T-helper 17 cell (primary cell): ENCODE data around the gene IL36RN. TPM values are rescaled to one million over a fixed set of nuclear protein-coding genes. Genes with fewer than 3 reads are reported as not detected.
A peak's percentile ranks its signal among the peaks of the same experiment; 100 is the strongest.
"Not testable (repeated sequence)": the region's sequence is repeated elsewhere in the genome, so short reads cannot be mapped to it uniquely, and the experiment has no call there.

Experiments used
- ATAC-seq: fragments of 150-1000 bp; cut with Tn5 transposase; 2 replicates; pipeline ENCODE4 v1.10.0; 2021; ENCODE audit warnings: mild to moderate bottlenecking, moderate library complexity
- DNase-seq, 3 donors: peaks; one replicate each; pipeline versions ENCODE4 v3.0.0 to v3.0.0-alpha.2; 2020 to 2021
- H3K9me3 ChIP-seq: one replicate; pipeline ENCODE4 v1.7.0; 2013; ENCODE audit warnings: low read length, mild to moderate bottlenecking; ENCODE audit not compliant: control insufficient read depth, poor library complexity, severe bottlenecking
- H3K27ac Mint-ChIP-seq: one replicate; pipeline ENCODE4 v1.8.0; 2022; ENCODE audit warnings: mild to moderate bottlenecking, moderate library complexity, mixed read lengths
- H3K27me3 Mint-ChIP-seq: one replicate; pipeline ENCODE4 v1.8.0; 2022; ENCODE audit warnings: mixed read lengths
- H3K36me3 Mint-ChIP-seq: one replicate; pipeline ENCODE4 v1.8.0; 2022; ENCODE audit warnings: low read depth, mixed read lengths
- H3K4me1 Mint-ChIP-seq: one replicate; pipeline ENCODE4 v1.8.0; 2022; ENCODE audit warnings: mild to moderate bottlenecking, mixed read lengths
- H3K4me3 Mint-ChIP-seq: one replicate; pipeline ENCODE4 v1.8.0; 2022; ENCODE audit warnings: mild to moderate bottlenecking, moderate library complexity, mixed read lengths
- total RNA-seq, 4 donors: library from RNA in 2 of 4; stranded (reverse) in 2 of 4; gene quantifications; one replicate each; pipeline ENCODE4 v1.2.3 and lab custom pipeline; 2022 to 2026

Gene IL36RN
- total RNA-seq, 2 donors from 2014 or later: not detected

- Mint-ChIP-seq H3K36me3 (peaks cover 8% of the 10 kb centered on the region), H3K4me3 (no peak overlapping the region), H3K27ac (peak overlapping the region; percentile 56), H3K27me3 (peaks cover 42% of the 10 kb centered on the region), H3K4me1 (peaks cover 3% of the 10 kb centered on the region)
- H3K9me3 ChIP-seq: no peaks in the 10 kb centered on the region
- DNase-seq (no peak), ATAC-seq (peak; percentile 72)
Observed at GRCh38 chr2:113084249-113085000, 25.4 kb downstream of the IL36RN start.

- H3K36me3 Mint-ChIP-seq: peaks cover 8% of the 10 kb centered on the region
- H3K27ac Mint-ChIP-seq: peak overlapping the region; percentile 56
- DNase-seq (no peak), ATAC-seq (no peak)
- peaks cover 3% of the 10 kb centered on the region for H3K4me1 Mint-ChIP-seq
- H3K4me3 Mint-ChIP-seq: no peak overlapping the region
- no peaks in the 10 kb centered on the region for H3K9me3 ChIP-seq
- H3K27me3 Mint-ChIP-seq: peaks cover 36% of the 10 kb centered on the region
Observed at GRCh38 chr2:113085542-113085941, 26.5 kb downstream of the IL36RN start.

GRCh38 chr2:113088213-113088992 is 29.4 kb downstream of the IL36RN start:
- H3K4me3 Mint-ChIP-seq: no peak overlapping the region
- no peak overlapping the region for H3K27ac Mint-ChIP-seq
- no peaks in the 10 kb centered on the region for H3K9me3 ChIP-seq
- no peak for ATAC-seq
- H3K4me1 Mint-ChIP-seq: peaks cover 3% of the 10 kb centered on the region
- peaks cover 16% of the 10 kb centered on the region for H3K27me3 Mint-ChIP-seq
- DNase-seq: no peak
- peaks cover 8% of the 10 kb centered on the region for H3K36me3 Mint-ChIP-seq

- no peak overlapping the region for H3K27ac Mint-ChIP-seq
- H3K4me3 Mint-ChIP-seq: no peak overlapping the region
- no peak for DNase-seq
- no peak for ATAC-seq
- H3K27me3 Mint-ChIP-seq: peaks cover 8% of the 10 kb centered on the region
- peaks cover 7% of the 10 kb centered on the region for H3K36me3 Mint-ChIP-seq
- H3K4me1 Mint-ChIP-seq: peaks cover 3% of the 10 kb centered on the region
- H3K9me3 ChIP-seq: no peaks in the 10 kb centered on the region
Observed at GRCh38 chr2:113089916-113090315, 30.9 kb downstream of the IL36RN start.

- Mint-ChIP-seq H3K27ac (no peak overlapping the region), H3K27me3 (no peaks in the 10 kb centered on the region), H3K4me1 (no peaks in the 10 kb centered on the region), H3K36me3 (no peaks in the 10 kb centered on the region), H3K4me3 (no peak overlapping the region)
- no peaks in the 10 kb centered on the region for H3K9me3 ChIP-seq
- ATAC-seq (no peak), DNase-seq (no peak)
Observed at GRCh38 chr2:113091231-113091896, 32.4 kb downstream of the IL36RN start.

GRCh38 chr2:113092864-113093612 is 34.0 kb downstream of the IL36RN start:
- Mint-ChIP-seq H3K27me3 (no peaks in the 10 kb centered on the region), H3K4me3 (no peak overlapping the region), H3K4me1 (peaks cover 5% of the 10 kb centered on the region), H3K27ac (no peak overlapping the region), H3K36me3 (no peaks in the 10 kb centered on the region)
- H3K9me3 ChIP-seq: no peaks in the 10 kb centered on the region
- DNase-seq (no peak), ATAC-seq (no peak)

- no peak overlapping the region for H3K27ac Mint-ChIP-seq
- H3K4me1 Mint-ChIP-seq: peaks cover 10% of the 10 kb centered on the region
- no peaks in the 10 kb centered on the region for H3K27me3 Mint-ChIP-seq
- H3K36me3 Mint-ChIP-seq: no peaks in the 10 kb centered on the region
- no peak for ATAC-seq
- H3K4me3 Mint-ChIP-seq: no peak overlapping the region
- DNase-seq: no peak
- H3K9me3 ChIP-seq: no peaks in the 10 kb centered on the region
Observed at GRCh38 chr2:113093613-113093977, 34.6 kb downstream of the IL36RN start.

GRCh38 chr2:113096306-113096705 is 37.3 kb downstream of the IL36RN start:
- H3K27ac Mint-ChIP-seq, H3K27me3 Mint-ChIP-seq, H3K36me3 Mint-ChIP-seq, DNase-seq, H3K9me3 ChIP-seq, H3K4me3 Mint-ChIP-seq, ATAC-seq: not testable (repeated sequence)
- peaks cover 10% of the 10 kb centered on the region for H3K4me1 Mint-ChIP-seq

GRCh38 chr2:113096842-113097618 is 38.0 kb downstream of the IL36RN start:
- DNase-seq, H3K27me3 Mint-ChIP-seq, ATAC-seq, H3K27ac Mint-ChIP-seq, H3K36me3 Mint-ChIP-seq, H3K4me3 Mint-ChIP-seq, H3K9me3 ChIP-seq: not testable (repeated sequence)
- H3K4me1 Mint-ChIP-seq: peaks cover 10% of the 10 kb centered on the region

GRCh38 chr2:113098041-113098440 is 39.0 kb downstream of the IL36RN start:
- H3K4me1 Mint-ChIP-seq: peaks cover 10% of the 10 kb centered on the region
- no peaks in the 10 kb centered on the region for H3K9me3 ChIP-seq
- no peaks in the 10 kb centered on the region for H3K27me3 Mint-ChIP-seq
- H3K36me3 Mint-ChIP-seq: peaks cover 2% of the 10 kb centered on the region
- DNase-seq: no peak
- peak overlapping the region; percentile 87 for H3K27ac Mint-ChIP-seq
- peak; percentile 67 for ATAC-seq
- H3K4me3 Mint-ChIP-seq: peak overlapping the region; percentile 69

- ATAC-seq: no peak
- H3K9me3 ChIP-seq: no peaks in the 10 kb centered on the region
- no peak for DNase-seq
- H3K4me3 Mint-ChIP-seq: peak overlapping the region; percentile 69
- H3K27me3 Mint-ChIP-seq: no peaks in the 10 kb centered on the region
- H3K27ac Mint-ChIP-seq: peak overlapping the region; percentile 87
- peaks cover 2% of the 10 kb centered on the region for H3K36me3 Mint-ChIP-seq
- peaks cover 10% of the 10 kb centered on the region for H3K4me1 Mint-ChIP-seq
Observed at GRCh38 chr2:113098532-113098931, 39.5 kb downstream of the IL36RN start.

- DNase-seq (no peak), ATAC-seq (no peak)
- no peak overlapping the region for H3K4me3 Mint-ChIP-seq
- H3K27ac Mint-ChIP-seq: no peak overlapping the region
- peaks cover 13% of the 10 kb centered on the region for H3K4me1 Mint-ChIP-seq
- peaks cover 5% of the 10 kb centered on the region for H3K27me3 Mint-ChIP-seq
- H3K9me3 ChIP-seq: no peaks in the 10 kb centered on the region
- H3K36me3 Mint-ChIP-seq: peaks cover 2% of the 10 kb centered on the region
Observed at GRCh38 chr2:113102133-113102532, 43.1 kb downstream of the IL36RN start.
